HG02571 (cell line): ENCODE data around the gene ATXN3.
"Not testable (repeated sequence)": the region's sequence is repeated elsewhere in the genome, so short reads cannot be mapped to it uniquely, and the experiment has no call there.

Source experiments
- ATAC-seq: cut with Tn5 transposase; IDR thresholded peaks from one replicate; pipeline ENCODE4 v1.9.1; 2021; ENCODE audit warnings: mild to moderate bottlenecking, moderate library complexity; ENCODE audit not compliant: unreplicated experiment

Gene ATXN3

GRCh38 chr14:92074555-92074954 lies 31.8 kb downstream of the ATXN3 start:
- ATAC-seq, result no peak

GRCh38 chr14:92058006-92058917 lies 48.1 kb downstream of the ATXN3 start:
- no peak for ATAC-seq

DNA sequence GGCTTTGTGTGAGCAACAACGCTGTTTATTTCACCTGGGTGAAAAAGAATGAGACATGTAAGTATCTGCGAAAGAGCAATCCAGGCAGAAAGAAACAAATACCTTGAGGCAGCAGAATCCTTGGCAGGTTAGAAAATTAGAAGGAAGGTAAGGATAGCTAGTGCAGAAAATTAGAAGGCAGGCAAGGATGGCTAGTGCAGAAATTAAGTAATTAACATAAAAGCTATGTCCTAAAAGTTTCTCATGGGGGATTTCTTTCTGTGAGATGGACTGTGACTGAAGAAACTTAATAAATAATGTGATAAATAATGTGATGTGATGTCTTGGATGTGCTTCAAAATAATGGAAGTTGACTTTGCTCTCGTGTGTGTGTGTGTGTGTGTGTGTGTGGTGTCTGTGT lies 56.6 kb downstream of the ATXN3 start:
- no peak for ATAC-seq

GRCh38 chr14:92049221-92049620 lies 57.2 kb downstream of the ATXN3 start:
- ATAC-seq, result not testable (repeated sequence)

GRCh38 chr14:92045904-92046303 lies 60.5 kb downstream of the ATXN3 start:
- not testable (repeated sequence) for ATAC-seq

DNA sequence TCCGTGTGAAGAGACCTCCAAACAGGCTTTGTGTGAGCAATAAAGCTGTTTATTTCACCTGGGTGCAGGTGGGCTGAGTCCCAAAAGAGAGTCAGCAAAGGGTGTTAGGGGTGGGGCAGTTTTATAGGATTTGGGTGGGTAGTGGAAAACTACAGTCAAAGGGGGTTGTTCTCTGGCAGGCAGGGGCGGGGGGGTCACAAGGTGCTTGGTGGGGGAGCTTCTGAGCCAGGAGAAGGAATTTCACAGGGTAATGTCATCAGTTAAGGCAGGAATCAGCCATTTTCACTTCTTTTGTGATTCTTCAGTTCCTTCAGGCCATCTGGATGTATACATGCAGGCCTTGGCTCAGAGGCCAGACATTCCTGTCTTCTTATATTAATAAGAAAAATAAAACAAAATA lies 64.6 kb downstream of the ATXN3 start:
- ATAC-seq, result not testable (repeated sequence)

GRCh38 chr14:92041203-92041602 lies 65.2 kb downstream of the ATXN3 start:
- ATAC-seq, result no peak

DNA sequence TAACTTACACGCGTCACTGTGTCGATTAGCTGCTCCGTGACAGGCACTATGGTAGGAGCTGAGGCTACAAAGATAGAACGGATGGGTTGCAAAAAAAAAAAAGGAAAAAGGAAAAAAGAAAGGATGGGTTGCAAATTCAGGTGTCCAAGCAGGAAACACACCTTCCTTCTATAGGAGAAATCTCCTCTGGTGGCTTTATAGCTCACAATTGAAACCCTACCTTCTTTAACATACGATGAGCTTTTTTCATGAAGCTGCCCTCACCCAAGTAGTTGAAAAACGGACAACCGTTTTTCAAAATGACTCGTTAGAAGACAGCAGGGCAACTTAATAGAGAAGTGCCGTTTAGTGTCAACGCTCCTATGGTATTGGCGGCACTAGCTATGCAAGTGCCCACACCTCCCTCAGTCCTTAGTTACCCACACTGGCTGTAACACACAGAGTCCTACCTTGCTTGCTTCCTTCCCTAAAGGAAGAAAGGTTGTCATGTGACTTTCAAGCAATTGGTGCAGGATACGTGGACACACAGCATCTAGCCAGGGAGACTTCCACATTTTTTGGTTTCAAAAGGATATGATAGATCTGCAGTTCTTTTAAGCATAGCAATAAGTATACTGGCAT lies 65.8 kb downstream of the ATXN3 start:
- ATAC-seq, result no peak

GRCh38 chr14:92039719-92040430 lies 66.5 kb downstream of the ATXN3 start, which contains the start of gene TRIP11:
Gene TRIP11 (minus strand): TSS chr14:92040059. CDS start chr14:92039685, 374 bp downstream.
- ATAC-seq, result peak; percentile 97

DNA sequence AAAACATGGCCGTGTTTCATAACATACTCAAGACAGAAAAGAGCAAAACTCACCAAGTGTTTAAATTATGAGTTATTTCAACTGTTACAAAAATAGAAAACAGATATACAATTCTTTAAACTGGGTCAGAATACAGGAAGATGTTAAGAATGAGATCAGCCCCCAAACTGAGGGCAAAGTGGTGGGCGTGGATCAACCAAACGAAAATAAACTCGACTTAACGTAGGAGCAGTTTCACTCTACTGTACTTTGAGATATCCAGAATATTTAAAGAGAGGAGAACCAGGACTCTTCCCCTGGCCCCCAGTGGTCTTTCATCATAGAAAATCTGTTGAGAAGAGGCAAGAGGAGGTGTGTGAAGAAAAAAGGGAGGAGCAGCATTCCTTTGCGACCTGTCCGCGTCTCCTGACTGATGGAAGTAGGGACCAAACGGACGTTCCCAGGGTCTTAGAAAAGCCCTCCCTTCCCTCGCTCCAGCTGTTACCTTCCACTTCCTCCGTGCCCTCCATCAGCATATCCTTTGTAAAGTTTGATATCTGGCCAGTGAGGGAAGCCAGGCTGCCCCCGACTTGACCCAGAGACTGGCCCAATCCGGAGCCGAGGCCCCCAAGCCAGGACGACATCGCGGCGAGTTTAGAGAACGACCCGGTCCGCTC lies 67.2 kb downstream of the ATXN3 start:
- peak; percentile 9 for ATAC-seq

GRCh38 chr14:92037989-92038388 lies 68.4 kb downstream of the ATXN3 start:
- no peak for ATAC-seq

GRCh38 chr14:92035890-92036289 lies 70.5 kb downstream of the ATXN3 start:
- ATAC-seq, result no peak

- no peak for ATAC-seq
These were observed 72.3 kb downstream of the ATXN3 start for GRCh38 chr14:92033906-92034687.

DNA sequence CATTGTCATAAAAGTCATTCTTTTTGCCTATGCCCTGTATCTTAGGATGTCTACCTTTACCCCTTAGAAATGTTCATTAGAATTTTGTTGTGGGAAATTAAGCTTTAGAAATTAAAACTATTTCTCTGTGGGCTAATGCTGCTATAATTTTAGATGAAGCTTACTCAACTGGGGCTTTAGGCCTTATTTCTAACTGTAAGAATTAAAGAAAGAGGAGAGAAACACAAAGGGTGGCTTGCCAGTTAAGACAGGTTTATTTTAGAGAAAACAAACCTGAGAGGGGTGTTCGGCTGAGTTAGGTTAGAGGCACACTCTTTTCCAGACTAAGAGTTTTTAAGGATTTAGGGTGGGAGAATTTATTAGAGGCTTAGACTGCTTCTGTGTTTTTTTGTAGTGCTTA lies 72.9 kb downstream of the ATXN3 start:
- ATAC-seq, result no peak

DNA sequence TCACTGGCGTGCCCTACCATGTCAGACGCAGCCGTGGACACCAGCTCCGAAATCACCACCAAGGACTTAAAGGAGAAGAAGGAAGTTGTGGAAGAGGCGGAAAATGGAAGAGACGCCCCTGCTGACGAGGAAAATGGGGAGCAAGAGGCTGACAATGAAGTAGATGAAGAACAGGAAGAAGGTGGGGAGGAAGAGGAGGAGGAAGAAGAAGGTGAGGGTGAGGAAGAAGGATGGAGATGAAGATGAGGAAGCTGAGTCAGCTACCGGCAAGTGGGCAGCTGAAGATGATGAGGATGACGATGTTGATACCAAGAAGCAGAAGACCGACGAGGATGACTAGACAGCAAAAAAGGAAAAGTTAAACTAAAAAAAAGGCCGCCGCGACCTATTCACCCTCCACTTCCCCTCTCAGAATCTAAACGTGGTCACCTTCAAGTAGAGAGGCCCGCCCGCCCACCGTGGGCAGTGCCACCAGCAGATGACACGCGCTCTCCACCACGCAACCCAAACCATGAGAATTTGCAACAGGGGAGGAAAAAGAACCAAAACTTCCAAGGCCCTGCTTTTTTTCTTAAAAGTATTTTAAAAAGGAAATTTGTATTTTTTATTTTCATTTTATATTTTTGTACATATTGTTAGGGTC lies 79.7 kb downstream of the ATXN3 start:
- ATAC-seq, result no peak

- ATAC-seq, result no peak
These were observed 84.3 kb downstream of the ATXN3 start for GRCh38 chr14:92022036-92022435.

- ATAC-seq, result no peak
These were observed 84.9 kb downstream of the ATXN3 start for GRCh38 chr14:92021523-92021922.

GRCh38 chr14:92014040-92014439 lies 92.3 kb downstream of the ATXN3 start:
- ATAC-seq, result no peak

- no peak for ATAC-seq
These were observed 94.1 kb downstream of the ATXN3 start for GRCh38 chr14:92012121-92012748.
